Neural progenitor cell (in vitro differentiated cells): ENCODE results near the gene INSIG1. TPM values are rescaled to one million over a fixed set of nuclear protein-coding genes. Genes with fewer than 3 reads are reported as not detected.
A peak's percentile ranks its signal among the peaks of the same experiment; 100 is the strongest.

Experiments used
- DNase-seq: peaks from one replicate; pipeline ENCODE4 v3.0.0-alpha.2; 2016; ENCODE audit warnings: low spot score
- H2AFZ ChIP-seq: fragments of 200-600 bp; sonication (generic); replicated peaks from 2 replicates; pipeline ENCODE4 v1.6.1; 2016; ENCODE audit warnings: antibody characterized with exemption
- H3F3A ChIP-seq: fragments of 200-600 bp; sonication (generic); 2 replicates; pipeline ENCODE4 v1.6.1; 2016; ENCODE audit warnings: antibody characterized with exemption, low read depth
- H3K27ac ChIP-seq: fragments of 200-600 bp; sonication (generic); 2 replicates; pipeline ENCODE4 v1.5.1; 2016; ENCODE audit warnings: mild to moderate bottlenecking
- H3K27me3 ChIP-seq: fragments of 200-600 bp; sonication (generic); 2 replicates; pipeline ENCODE4 v1.6.1; 2016; ENCODE audit warnings: mild to moderate bottlenecking, moderate library complexity
- H3K36me3 ChIP-seq: fragments of 200-600 bp; sonication (generic); 2 replicates; pipeline ENCODE4 v1.5.1; 2016
- H3K4me1 ChIP-seq: fragments of 200-600 bp; sonication (generic); 2 replicates; pipeline ENCODE4 v1.6.1; 2016; ENCODE audit warnings: mixed run types
- H3K4me2 ChIP-seq: fragments of 200-600 bp; sonication (generic); 2 replicates; pipeline ENCODE4 v1.6.1; 2016
- H3K4me3 ChIP-seq: fragments of 200-600 bp; sonication (generic); 2 replicates; pipeline ENCODE4 v1.5.1; 2016
- H3K79me2 ChIP-seq: fragments of 200-600 bp; sonication (generic); 2 replicates; pipeline ENCODE4 v1.6.1; 2016; ENCODE audit warnings: low read depth
- H3K9ac ChIP-seq: fragments of 200-600 bp; sonication (generic); 2 replicates; pipeline ENCODE4 v1.6.1; 2016
- H3K9me3 ChIP-seq: fragments of 200-600 bp; sonication (generic); 2 replicates; pipeline ENCODE4 v1.5.1; 2016; ENCODE audit warnings: low read depth
- H4K20me1 ChIP-seq: fragments of 200-600 bp; sonication (generic); 2 replicates; pipeline ENCODE4 v1.6.1; 2016; ENCODE audit warnings: low read depth
- H3K27ac Mint-ChIP-seq: 3 replicates; pipeline ENCODE4 v1.8.0; 2021; ENCODE audit warnings: mixed read lengths
- H3K27me3 Mint-ChIP-seq: 2 replicates; pipeline ENCODE4 v1.8.0; 2022; ENCODE audit warnings: low read depth, mild to moderate bottlenecking, inconsistent platforms, moderate library complexity, mixed read lengths; ENCODE audit not compliant: insufficient read depth
- H3K36me3 Mint-ChIP-seq: 3 replicates; pipeline ENCODE4 v1.8.0; 2021; ENCODE audit warnings: mixed read lengths
- H3K4me1 Mint-ChIP-seq: 3 replicates; pipeline ENCODE4 v1.8.0; 2021; ENCODE audit warnings: mixed read lengths
- H3K4me3 Mint-ChIP-seq: 3 replicates; pipeline ENCODE4 v1.8.0; 2021; ENCODE audit warnings: mild to moderate bottlenecking, moderate library complexity, mixed read lengths
- H3K9me3 Mint-ChIP-seq: 3 replicates; pipeline ENCODE4 v1.8.0; 2020; ENCODE audit warnings: mixed read lengths
- EZH2 ChIP-seq: fragments of 200-600 bp; sonication (generic); IDR thresholded peaks from 2 replicates; pipeline ENCODE4 v1.6.1; 2017; ENCODE audit warnings: antibody characterized with exemption, mild to moderate bottlenecking, moderate library complexity
- EZH2phosphoT487 ChIP-seq: fragments of 200-600 bp; sonication (generic); IDR thresholded peaks from 2 replicates; pipeline ENCODE4 v1.6.1; 2017; ENCODE audit warnings: antibody characterized with exemption
- total RNA-seq: library from RNA; depleted of rRNA; stranded (reverse); fragments of >200 nt; gene quantifications from 2 replicates; pipeline ENCODE4 v1.2.3, GENCODE V29; 2015; ENCODE audit warnings: low replicate concordance
- TF ChIP-seq, protein P1 (sequence below): fragments of 200-600 bp; sonication (generic); IDR thresholded peaks from 2 replicates; pipeline ENCODE4 v1.5.1; 2017; ENCODE audit warnings: antibody characterized with exemption, mild to moderate bottlenecking

INSIG1 gene
- total RNA-seq, 1 donor from 2014 or later = 94.3 TPM

DNA sequence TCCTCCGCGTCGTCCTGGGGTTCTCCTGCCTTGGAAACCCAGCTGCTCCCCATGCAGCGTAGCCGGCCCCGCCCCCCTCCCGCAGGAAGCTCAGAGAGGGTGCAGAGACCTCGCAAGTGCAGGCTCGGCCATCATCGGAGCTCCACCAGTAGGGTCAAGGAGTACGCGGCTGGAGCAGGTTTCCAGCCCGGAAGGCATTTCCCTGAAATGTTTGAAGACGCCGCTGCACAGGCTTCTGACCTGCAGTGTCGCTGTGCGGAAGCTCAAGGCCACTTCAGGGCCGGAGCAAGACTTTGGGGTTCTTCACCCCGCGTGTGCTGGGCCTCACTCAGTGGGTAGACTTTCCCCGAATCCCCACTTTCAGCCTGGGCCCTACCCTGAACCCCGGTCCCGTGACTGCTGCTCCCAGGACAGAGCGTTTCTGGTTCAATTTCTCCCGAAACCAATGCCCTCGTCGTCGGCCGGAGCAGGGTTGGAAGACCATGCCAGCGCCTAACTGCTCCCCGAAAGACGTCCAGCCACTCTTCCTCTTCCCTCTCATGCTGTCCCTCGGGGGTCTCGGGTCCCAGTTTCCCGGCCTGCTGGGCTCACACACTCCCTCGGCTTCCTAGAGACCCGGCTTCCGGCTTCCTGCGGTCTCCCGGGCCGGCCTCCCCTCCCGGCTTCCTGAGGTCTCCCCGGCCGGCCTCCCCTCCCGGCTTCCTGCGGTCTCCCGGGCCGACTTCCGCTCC lies 52.1 kb downstream of the INSIG1 start:
- H3K27ac Mint-ChIP-seq = no peak overlapping the region
- Histone ChIP-seq H3K79me2 (no peaks in the 10 kb centered on the region), H3K4me1 (no peaks in the 10 kb centered on the region), H4K20me1 (peaks cover 2% of the 10 kb centered on the region), H3K27ac (no peak overlapping the region), H3K4me2 (peak overlapping the region; percentile 46), H2AFZ (peak overlapping the region; percentile 82), H3K9me3 (no peaks in the 10 kb centered on the region), H3K9ac (no peak overlapping the region), H3K36me3 (no peaks in the 10 kb centered on the region), H3F3A (no peaks in the 10 kb centered on the region), H3K4me3 (peak overlapping the region; percentile 13), H3K27me3 (peaks cover 44% of the 10 kb centered on the region)
- peaks cover 18% of the 10 kb centered on the region for H3K27me3 Mint-ChIP-seq
- peak; percentile 34 for DNase-seq
- H3K9me3 Mint-ChIP-seq = no peaks in the 10 kb centered on the region
- no peak overlapping the region for H3K4me3 Mint-ChIP-seq
- H3K4me1 Mint-ChIP-seq = peaks cover 4% of the 10 kb centered on the region
- no peak for TF ChIP-seq EZH2
- TF ChIP-seq, protein P1, sequence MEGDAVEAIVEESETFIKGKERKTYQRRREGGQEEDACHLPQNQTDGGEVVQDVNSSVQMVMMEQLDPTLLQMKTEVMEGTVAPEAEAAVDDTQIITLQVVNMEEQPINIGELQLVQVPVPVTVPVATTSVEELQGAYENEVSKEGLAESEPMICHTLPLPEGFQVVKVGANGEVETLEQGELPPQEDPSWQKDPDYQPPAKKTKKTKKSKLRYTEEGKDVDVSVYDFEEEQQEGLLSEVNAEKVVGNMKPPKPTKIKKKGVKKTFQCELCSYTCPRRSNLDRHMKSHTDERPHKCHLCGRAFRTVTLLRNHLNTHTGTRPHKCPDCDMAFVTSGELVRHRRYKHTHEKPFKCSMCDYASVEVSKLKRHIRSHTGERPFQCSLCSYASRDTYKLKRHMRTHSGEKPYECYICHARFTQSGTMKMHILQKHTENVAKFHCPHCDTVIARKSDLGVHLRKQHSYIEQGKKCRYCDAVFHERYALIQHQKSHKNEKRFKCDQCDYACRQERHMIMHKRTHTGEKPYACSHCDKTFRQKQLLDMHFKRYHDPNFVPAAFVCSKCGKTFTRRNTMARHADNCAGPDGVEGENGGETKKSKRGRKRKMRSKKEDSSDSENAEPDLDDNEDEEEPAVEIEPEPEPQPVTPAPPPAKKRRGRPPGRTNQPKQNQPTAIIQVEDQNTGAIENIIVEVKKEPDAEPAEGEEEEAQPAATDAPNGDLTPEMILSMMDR = no peak
- TF ChIP-seq EZH2phosphoT487 = no peak
- H3K36me3 Mint-ChIP-seq = no peaks in the 10 kb centered on the region

DNA sequence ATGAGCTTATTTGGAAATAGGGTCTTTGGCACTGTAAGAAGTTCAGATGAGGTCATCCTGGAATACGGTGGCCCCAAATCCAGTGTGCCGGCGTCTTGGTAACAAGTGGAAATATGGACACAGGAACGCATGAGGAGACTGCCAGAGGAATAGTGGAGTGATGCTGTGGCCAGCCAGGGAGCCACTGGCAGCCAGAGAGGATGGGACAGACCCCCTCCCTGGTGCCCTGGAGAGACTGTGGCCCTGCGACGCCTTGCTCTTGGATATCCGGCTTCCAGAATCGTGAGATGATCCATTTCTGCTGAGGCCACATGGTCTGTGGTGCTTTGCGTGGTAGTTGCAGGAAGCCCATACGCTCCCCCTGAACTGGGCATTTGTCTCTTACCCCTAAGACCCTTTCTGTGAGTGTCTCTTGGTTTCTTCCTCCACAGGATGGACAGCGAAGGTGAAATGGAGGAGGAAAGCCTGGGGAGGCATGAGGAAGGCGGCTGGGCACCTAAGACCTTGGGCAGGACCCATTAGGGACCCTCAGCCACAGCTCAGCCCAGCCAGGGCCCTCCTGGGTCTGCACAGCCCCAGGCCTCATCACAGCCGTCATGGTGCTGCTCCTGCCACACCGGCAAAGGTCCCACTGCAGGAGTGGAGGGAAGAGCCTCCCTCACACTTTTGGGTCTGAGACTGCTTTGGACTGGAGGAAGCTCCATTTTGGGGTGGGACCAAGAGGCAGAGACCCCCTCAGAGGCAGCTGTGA lies 53.6 kb downstream of the INSIG1 start:
- Histone ChIP-seq H3K27ac (no peak overlapping the region), H4K20me1 (no peaks in the 10 kb centered on the region), H3K4me1 (no peaks in the 10 kb centered on the region), H3K27me3 (peaks cover 36% of the 10 kb centered on the region), H3K36me3 (no peaks in the 10 kb centered on the region), H3K4me3 (no peak overlapping the region), H3K79me2 (no peaks in the 10 kb centered on the region), H3K9ac (no peak overlapping the region), H3K9me3 (no peaks in the 10 kb centered on the region), H3K4me2 (no peak overlapping the region), H2AFZ (no peak overlapping the region), H3F3A (no peaks in the 10 kb centered on the region)
- Mint-ChIP-seq H3K4me3 (no peak overlapping the region), H3K9me3 (no peaks in the 10 kb centered on the region), H3K4me1 (no peaks in the 10 kb centered on the region), H3K36me3 (no peaks in the 10 kb centered on the region), H3K27ac (no peak overlapping the region), H3K27me3 (peaks cover 21% of the 10 kb centered on the region)
- TF ChIP-seq, protein P1 = no peak
- TF ChIP-seq EZH2phosphoT487 = no peak
- TF ChIP-seq EZH2 = no peak
- DNase-seq = no peak

- Histone ChIP-seq H3K4me2 (no peak overlapping the region), H3K27ac (no peak overlapping the region), H3F3A (no peaks in the 10 kb centered on the region), H3K27me3 (peaks cover 42% of the 10 kb centered on the region), H2AFZ (no peak overlapping the region), H3K36me3 (no peaks in the 10 kb centered on the region), H3K4me1 (no peaks in the 10 kb centered on the region), H3K79me2 (no peaks in the 10 kb centered on the region), H3K9ac (no peak overlapping the region), H3K9me3 (no peaks in the 10 kb centered on the region), H4K20me1 (no peaks in the 10 kb centered on the region), H3K4me3 (no peak overlapping the region)
- Mint-ChIP-seq H3K27me3 (peaks cover 28% of the 10 kb centered on the region), H3K4me3 (no peak overlapping the region), H3K27ac (no peak overlapping the region), H3K9me3 (no peaks in the 10 kb centered on the region), H3K36me3 (no peaks in the 10 kb centered on the region), H3K4me1 (peaks cover 3% of the 10 kb centered on the region)
- no peak for DNase-seq
- TF ChIP-seq, protein P1 = no peak
- no peak for TF ChIP-seq EZH2phosphoT487
- no peak for TF ChIP-seq EZH2
These were observed 54.5 kb downstream of the INSIG1 start for GRCh38 chr7:155352076-155352752.
